ENCODE results near the gene CFAP161.

- TF ChIP-seq CTCF (IDR thresholded peaks at IDR 0.05; ENCODE audit: low read depth, low read length, missing input control) (no peak), RXRA (IDR thresholded peaks at IDR 0.05) (no peak), FOXA2 (IDR thresholded peaks at IDR 0.05) (no peak), GABPA (IDR thresholded peaks at IDR 0.05 in 1 of 2, conservative IDR thresholded peaks at IDR 0.05 in 1 of 2) (no peak), ATF3 (IDR thresholded peaks at IDR 0.05) (no peak), YY1 (IDR thresholded peaks at IDR 0.05) (no peak), SP1 (IDR thresholded peaks at IDR 0.05) (no peak), FOXA1 (IDR thresholded peaks at IDR 0.05) (no peak), MAX (IDR thresholded peaks at IDR 0.05) (no peak), RAD21 (IDR thresholded peaks at IDR 0.05) (no peak)
Observed at GRCh38 chr15:81166636-81167305, 32.7 kb downstream of the CFAP161 start.

Measured in liver (tissue), 3 donors.